Stimulated activated effector memory CD8-positive, alpha-beta T cell treated with anti-CD3 and anti-CD28 coated beads, Interleukin-12 subunit alpha, Interleukin-12 subunit beta, amount 100 ng/mL, for 72 hours (primary cell): ENCODE results near the gene GRID1.

Source experiments
- ATAC-seq: fragments of 150-1000 bp; cut with Tn5 transposase; 2 replicates; pipeline ENCODE4 v1.10.0; 2021
- DNase-seq, 2 donors: peaks; one replicate each; pipeline ENCODE4 v3.0.0; 2021 to 2022; ENCODE audit warnings: low spot score in 2 of 2
- H3K27ac Mint-ChIP-seq: one replicate; pipeline ENCODE4 v1.8.0; 2022; ENCODE audit warnings: mild to moderate bottlenecking, mixed read lengths
- H3K36me3 Mint-ChIP-seq: one replicate; pipeline ENCODE4 v1.8.0; 2022; ENCODE audit warnings: mild to moderate bottlenecking, mixed read lengths
- H3K4me1 Mint-ChIP-seq: one replicate; pipeline ENCODE4 v1.8.0; 2022; ENCODE audit warnings: mixed read lengths
- H3K4me3 Mint-ChIP-seq: one replicate; pipeline ENCODE4 v1.8.0; 2022; ENCODE audit warnings: mild to moderate bottlenecking, mixed read lengths
- H3K9me3 Mint-ChIP-seq: one replicate; pipeline ENCODE4 v1.8.0; 2022; ENCODE audit warnings: mixed read lengths

The GRID1 gene

DNA sequence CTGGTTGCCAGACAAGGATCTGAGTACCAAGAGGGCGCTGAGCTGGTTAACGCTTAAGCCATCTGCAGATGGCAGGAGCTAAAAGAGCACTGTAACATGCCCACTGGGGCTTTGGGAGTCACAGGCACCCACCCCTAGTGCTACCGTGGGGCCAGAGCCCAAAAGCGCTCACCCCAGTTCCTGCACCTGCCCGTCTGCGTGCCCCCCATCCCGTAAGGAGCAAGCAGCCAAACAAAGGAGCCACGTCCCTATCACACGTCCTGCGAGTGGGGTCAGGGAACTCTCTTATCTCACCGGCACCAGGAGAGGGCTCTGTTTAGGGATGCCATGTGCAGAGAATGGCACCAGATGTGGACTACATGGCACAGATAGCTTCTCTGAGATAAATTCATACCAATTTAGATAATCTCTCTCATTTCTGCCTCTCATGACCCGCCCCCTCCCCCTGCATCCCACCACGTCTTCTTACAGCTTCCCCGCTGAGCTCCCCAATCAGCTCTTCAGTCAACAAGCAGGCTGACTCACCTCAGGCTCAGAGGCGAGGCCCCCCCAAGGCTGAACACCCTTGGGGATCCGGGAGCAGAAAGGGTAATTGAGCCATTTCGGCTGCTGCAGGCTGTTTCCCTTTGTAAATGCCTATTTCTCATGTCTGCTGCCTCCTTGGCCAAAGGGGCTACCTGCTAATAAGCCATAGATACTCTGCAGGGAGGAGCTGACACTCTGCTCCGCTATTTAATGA lies 235.7 kb downstream of the GRID1 start:
- H3K27ac Mint-ChIP-seq: no peak overlapping the region
- H3K36me3 Mint-ChIP-seq: no peaks in the 10 kb centered on the region
- no peaks in the 10 kb centered on the region for H3K4me1 Mint-ChIP-seq
- no peaks in the 10 kb centered on the region for H3K9me3 Mint-ChIP-seq
- no peak for ATAC-seq
- no peak for DNase-seq
- H3K4me3 Mint-ChIP-seq: no peak overlapping the region

DNA sequence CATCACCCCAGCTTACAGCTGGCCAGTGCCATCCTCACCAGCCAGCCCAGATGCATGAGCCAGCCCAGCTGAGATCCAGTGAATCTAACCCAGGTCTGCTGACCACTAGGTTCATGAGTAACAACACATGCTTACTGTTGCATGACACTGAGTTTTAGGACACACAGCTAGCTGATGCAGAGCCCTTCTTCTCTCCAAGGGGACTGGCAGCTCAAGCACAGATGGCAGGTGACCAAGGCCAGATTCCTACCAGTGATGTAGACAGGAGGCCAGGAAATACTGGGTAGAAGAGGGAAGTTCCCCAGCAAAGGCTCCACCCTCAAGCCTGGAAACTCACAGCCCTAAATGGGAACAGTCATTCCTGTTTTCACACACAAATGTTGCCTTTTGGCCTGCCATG lies 236.6 kb downstream of the GRID1 start:
- Mint-ChIP-seq H3K4me1 (no peaks in the 10 kb centered on the region), H3K9me3 (no peaks in the 10 kb centered on the region), H3K36me3 (no peaks in the 10 kb centered on the region), H3K27ac (no peak overlapping the region), H3K4me3 (no peak overlapping the region)
- ATAC-seq (no peak), DNase-seq (no peak)

DNA sequence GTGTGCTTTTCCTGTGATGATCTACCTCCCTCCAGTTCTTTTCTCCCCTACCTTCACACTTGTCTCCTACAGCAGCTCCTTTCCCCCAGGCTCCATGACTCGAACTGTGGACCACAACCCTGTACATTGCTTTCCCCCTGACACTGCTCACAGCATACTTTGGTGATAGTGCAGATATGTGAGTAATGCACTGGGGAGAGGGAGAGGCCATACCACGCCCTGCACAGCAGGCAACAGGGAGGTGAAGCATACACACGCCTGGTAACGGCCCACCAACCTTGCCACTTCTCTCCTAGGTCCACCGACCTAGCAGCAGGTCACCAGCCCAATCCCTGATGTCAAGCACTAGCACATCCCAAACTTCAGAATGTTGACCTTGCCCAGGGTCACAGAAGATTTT lies 238.2 kb downstream of the GRID1 start:
- Mint-ChIP-seq H3K27ac (no peak overlapping the region), H3K4me1 (no peaks in the 10 kb centered on the region), H3K4me3 (no peak overlapping the region), H3K36me3 (no peaks in the 10 kb centered on the region), H3K9me3 (no peaks in the 10 kb centered on the region)
- ATAC-seq (no peak), DNase-seq (no peak)

DNA sequence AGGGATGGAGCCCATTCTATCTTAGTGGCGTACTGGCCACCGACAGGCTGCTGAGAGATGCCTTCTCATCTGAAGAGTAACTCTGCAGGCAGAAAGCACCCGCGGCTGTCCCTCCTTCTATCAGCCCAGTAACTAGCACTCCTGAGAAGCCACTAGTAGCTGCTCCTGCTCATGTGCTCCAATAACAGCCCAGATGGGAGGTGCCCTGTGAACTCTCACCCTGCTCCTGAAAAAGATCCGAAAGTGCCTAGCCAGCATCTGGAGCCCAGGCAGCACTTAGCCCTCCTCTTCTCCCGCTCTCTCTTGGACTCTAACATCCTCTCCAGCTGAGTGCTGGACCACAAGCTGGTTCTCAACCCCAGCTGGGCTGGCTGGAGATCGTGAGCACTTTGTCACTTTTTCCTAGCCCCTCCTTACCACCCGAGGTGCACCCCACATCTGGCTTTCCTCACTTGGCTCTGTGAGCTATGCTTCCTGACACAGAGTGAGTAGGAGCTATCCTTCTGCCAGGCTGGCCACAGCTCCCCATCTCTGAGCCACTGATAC lies 239.2 kb downstream of the GRID1 start:
- no peak for ATAC-seq
- Mint-ChIP-seq H3K36me3 (no peaks in the 10 kb centered on the region), H3K4me3 (no peak overlapping the region), H3K4me1 (no peaks in the 10 kb centered on the region), H3K27ac (no peak overlapping the region), H3K9me3 (no peaks in the 10 kb centered on the region)
- DNase-seq: no peak

DNA sequence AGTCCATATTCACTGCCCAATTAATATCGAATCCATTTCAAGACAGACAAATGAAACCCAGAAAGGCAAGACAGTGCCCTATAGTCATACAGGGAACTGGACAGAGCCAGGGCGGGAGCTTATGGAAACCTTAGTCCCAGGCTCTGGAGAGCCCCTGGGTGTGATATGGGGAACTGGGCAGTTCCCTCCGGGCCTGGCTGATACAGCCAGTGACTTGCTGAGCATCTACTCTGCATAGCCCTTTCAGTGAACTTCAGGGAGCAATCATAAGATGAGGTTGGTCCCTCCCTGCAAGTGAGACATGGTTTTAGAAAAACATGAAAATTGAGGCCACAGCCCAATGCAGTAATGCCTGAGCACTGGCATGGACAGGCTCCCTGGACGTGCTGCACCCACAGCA lies 241.9 kb downstream of the GRID1 start:
- ATAC-seq: no peak
- DNase-seq: no peak
- no peak overlapping the region for H3K4me3 Mint-ChIP-seq
- no peaks in the 10 kb centered on the region for H3K36me3 Mint-ChIP-seq
- no peak overlapping the region for H3K27ac Mint-ChIP-seq
- no peaks in the 10 kb centered on the region for H3K4me1 Mint-ChIP-seq
- H3K9me3 Mint-ChIP-seq: no peaks in the 10 kb centered on the region

DNA sequence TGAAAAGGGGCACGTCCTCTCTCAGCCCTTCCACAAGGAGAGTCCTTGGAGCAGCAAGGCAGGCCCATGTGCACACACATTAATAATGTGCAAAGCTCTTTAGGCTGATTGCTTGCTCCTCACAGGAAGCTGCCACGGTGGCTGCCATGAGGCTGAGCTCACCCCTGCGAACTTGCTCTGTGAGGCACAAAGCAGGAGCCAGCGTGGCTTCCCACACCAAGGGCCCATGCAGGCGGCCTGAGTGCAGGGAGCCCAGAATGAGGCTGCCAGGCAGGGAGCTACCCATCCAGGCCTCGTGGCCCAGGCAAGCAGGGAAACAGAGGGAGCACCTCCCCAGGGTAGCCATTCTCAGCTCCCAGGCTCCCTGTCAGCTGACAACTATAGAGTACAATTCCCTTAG lies 242.9 kb downstream of the GRID1 start:
- Mint-ChIP-seq H3K4me1 (no peaks in the 10 kb centered on the region), H3K9me3 (no peaks in the 10 kb centered on the region), H3K36me3 (no peaks in the 10 kb centered on the region), H3K27ac (no peak overlapping the region), H3K4me3 (no peak overlapping the region)
- no peak for ATAC-seq
- DNase-seq: no peak

DNA sequence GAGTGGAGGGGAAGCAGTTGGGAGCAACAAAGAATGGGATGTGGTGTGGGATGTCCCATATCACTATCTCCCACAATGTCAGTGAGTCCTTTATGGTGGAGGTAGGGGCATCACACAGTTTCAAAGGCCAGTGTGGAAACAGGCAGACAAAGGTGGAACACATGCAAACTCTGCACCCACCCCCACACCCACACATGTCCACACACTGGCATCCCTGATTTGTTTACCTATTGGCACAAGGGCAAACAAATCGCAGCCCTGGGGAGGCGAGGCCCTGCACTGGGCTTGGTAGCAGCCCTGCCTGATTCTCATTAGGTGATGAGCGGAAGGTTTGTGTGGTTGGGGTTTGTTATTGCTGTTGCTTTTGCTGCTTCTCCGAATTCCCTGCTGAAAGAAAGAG lies 243.3 kb downstream of the GRID1 start:
- H3K4me1 Mint-ChIP-seq: no peaks in the 10 kb centered on the region
- DNase-seq (no peak), ATAC-seq (no peak)
- H3K4me3 Mint-ChIP-seq: no peak overlapping the region
- no peaks in the 10 kb centered on the region for H3K9me3 Mint-ChIP-seq
- no peak overlapping the region for H3K27ac Mint-ChIP-seq
- H3K36me3 Mint-ChIP-seq: no peaks in the 10 kb centered on the region

DNA sequence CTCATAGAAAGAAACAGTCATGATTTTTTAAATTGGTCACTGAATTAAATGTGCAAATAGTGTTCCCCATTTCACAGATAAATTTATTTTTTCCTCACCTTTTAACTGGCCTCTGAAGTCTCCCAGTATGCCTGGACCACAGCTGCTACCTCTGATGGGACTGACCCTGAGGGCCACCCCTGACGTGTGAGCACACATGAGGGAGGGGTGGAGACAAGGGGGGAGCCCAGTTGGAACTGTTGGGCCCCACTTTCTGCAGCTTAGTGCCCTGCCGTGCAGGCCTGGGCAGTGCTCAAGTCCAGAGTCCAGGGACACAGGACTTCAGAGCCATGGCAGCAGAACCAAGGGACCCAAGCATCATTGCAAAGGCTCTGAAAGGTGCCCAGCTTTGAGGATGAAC lies 243.9 kb downstream of the GRID1 start:
- no peaks in the 10 kb centered on the region for H3K9me3 Mint-ChIP-seq

DNA sequence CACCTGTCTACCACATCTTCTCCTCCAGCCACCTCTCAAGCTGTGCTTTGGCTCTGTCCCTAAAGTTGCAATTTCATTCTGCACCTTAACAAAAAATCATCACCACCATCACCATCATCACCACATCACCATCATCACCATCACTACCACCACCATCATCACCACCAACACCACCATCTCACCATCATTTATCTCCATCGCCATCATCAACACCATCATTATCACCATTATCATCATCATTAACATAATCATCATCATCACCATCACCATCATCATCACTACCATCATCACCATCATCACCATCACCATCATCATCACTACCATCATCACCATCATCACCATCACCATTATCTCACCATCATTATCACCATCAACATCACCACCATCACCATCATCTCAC lies 245.4 kb downstream of the GRID1 start:
- Mint-ChIP-seq H3K27ac (no peak overlapping the region), H3K4me1 (no peaks in the 10 kb centered on the region), H3K9me3 (no peaks in the 10 kb centered on the region), H3K36me3 (no peaks in the 10 kb centered on the region), H3K4me3 (no peak overlapping the region)
- no peak for DNase-seq
- no peak for ATAC-seq

More for the DNA sequence above, 243.9 kb downstream of the GRID1 start:
- Mint-ChIP-seq H3K4me3 (no peak overlapping the region), H3K27ac (no peak overlapping the region), H3K36me3 (no peaks in the 10 kb centered on the region), H3K4me1 (no peaks in the 10 kb centered on the region)
- ATAC-seq (no peak), DNase-seq (no peak)

DNA sequence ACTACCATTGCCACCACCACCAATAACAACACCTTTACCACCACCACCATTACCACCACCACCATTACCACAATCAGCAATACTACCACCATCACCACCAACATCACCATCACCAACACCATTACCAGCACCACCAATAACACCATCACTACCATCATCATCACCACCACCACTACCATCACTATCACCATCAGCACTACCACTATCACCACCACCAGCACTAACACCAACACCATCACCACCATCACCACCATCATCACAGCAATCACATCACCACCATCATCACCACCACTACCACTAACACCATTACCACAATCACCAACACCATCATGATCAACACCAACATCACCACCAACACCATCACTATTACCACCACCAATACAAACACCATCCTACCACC lies 249.5 kb downstream of the GRID1 start:
- Mint-ChIP-seq H3K9me3 (no peaks in the 10 kb centered on the region), H3K4me3 (no peak overlapping the region), H3K27ac (no peak overlapping the region), H3K36me3 (no peaks in the 10 kb centered on the region), H3K4me1 (no peaks in the 10 kb centered on the region)
- ATAC-seq (no peak), DNase-seq (no peak)

DNA sequence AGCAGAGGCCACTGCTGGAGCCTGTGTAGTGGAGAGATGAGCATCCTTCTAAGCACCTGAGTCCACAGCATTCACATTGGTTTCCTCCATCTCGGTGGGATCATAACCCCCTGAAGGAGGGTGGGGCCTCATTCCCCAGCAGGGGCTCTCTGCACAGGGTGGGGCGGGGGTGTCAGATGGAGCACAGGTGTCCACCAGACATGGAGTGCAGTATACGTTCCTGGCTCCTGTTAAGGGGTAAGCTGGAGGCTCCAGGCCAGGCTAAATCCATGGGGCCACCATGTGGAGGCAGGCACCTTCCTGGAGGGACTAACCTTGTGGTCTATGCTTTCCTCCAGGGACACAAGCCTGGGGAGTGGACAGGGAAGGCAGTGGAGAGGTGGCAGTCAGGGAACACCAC lies 252.6 kb downstream of the GRID1 start:
- ATAC-seq (no peak), DNase-seq (no peak)
- Mint-ChIP-seq H3K4me3 (no peak overlapping the region), H3K36me3 (no peaks in the 10 kb centered on the region), H3K9me3 (no peaks in the 10 kb centered on the region), H3K4me1 (no peaks in the 10 kb centered on the region), H3K27ac (no peak overlapping the region)

DNA sequence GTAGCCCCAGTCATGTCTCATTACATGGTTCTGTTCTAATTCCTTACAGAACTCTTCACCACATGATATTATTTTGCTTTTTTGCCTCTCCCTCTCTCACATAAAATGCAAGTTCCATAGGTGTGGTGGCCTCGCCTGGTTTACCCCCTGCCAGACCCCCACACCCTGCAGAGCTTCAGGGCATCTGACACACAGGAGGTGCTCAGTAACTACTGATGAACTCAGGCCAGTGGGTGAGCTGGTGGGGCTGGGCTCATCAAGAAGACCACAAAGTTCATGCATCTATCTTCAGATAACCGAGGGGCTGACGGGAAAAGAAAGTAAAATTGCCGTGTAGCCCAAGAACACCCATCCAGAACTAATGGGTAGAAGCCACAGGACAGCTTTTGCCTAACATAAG lies 253.1 kb downstream of the GRID1 start:
- no peak for ATAC-seq
- H3K27ac Mint-ChIP-seq: no peak overlapping the region
- H3K4me3 Mint-ChIP-seq: no peak overlapping the region
- no peaks in the 10 kb centered on the region for H3K4me1 Mint-ChIP-seq
- no peaks in the 10 kb centered on the region for H3K9me3 Mint-ChIP-seq
- DNase-seq: no peak
- no peaks in the 10 kb centered on the region for H3K36me3 Mint-ChIP-seq

DNA sequence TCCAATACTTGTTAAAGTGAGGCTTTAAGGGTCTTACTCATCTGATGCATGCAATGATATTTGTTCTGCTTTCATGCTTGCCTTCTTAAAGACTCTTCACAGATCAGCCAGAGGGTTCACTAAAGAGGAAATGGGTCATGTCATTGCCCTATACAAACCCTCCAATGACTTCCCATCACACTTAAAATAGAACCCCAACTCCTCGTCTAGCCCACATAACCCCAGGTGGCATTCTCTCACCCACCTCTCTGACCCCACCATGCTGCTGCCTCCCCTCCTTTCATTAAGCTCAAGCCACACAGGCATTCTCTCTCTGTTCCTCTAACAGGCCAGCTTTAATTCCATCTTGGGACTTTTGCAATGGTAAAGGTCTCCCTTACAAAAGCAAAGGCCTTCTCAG lies 253.6 kb downstream of the GRID1 start:
- DNase-seq: no peak
- H3K4me1 Mint-ChIP-seq: no peaks in the 10 kb centered on the region
- H3K9me3 Mint-ChIP-seq: no peaks in the 10 kb centered on the region
- H3K27ac Mint-ChIP-seq: no peak overlapping the region
- H3K36me3 Mint-ChIP-seq: no peaks in the 10 kb centered on the region
- H3K4me3 Mint-ChIP-seq: no peak overlapping the region
- ATAC-seq: no peak

DNA sequence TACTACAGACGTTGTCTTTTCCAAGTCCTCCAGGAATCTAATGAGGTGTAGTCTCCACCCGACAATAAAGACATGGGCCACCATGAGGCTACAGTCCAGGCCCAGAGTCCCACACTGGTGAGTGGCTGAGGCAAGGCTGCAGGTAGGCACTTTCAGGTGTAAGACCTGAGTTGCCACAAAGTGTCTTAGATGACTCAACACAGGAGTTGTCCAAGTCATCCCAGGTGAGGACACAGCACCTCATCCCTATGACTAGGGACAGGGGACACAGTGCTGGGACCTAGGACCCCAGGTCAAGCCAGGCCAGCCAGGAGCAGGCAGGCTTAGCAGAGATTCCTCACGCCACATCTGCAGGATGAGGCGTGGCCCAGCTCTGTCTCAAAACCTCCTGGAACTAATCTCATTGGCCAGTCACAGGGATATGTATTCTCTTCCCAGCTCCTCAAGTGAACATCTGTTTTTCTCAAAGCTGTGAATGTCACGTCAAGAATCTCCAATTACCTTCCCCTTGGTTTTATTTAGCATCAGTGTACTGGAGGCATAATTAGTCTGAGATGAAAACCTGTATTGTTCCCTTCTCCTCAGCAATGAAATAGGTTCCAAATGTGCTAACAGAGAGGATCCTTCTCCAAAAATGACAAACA lies 254.6 kb downstream of the GRID1 start:
- Mint-ChIP-seq H3K4me1 (no peaks in the 10 kb centered on the region), H3K9me3 (no peaks in the 10 kb centered on the region), H3K4me3 (no peak overlapping the region), H3K36me3 (no peaks in the 10 kb centered on the region), H3K27ac (no peak overlapping the region)
- ATAC-seq (no peak), DNase-seq (no peak)

DNA sequence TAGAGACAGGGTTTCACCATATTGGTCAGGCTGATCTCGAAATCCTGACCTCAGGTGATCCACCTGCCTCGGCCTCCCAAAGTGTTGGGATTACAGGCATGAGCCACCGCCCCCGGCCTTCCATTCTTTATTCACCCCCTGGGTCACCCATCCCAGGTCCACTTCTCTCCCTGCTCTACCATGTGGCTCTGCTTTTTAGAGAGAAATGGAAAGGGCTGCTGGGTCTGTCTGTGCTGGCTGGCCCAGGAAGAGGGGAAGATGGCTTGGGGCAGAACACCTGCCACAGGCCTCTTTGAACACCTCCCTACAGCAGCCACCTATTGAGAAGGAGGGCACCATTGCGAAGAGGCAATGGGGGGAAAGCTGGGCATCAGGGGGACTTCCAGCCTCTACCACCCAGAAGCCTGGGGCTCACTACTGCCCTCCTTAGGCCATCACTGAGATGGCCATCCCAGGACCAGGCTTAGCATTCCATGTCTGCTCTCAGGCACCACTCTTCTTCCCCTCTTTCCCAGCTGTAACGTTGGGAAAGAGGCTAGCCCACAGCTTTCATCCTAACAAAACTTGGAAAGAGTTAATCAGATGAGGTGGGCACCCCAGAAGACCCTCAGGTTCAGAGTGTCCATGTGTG lies 256.3 kb downstream of the GRID1 start:
- ATAC-seq (no peak), DNase-seq (no peak)
- H3K4me3 Mint-ChIP-seq: no peak overlapping the region
- H3K4me1 Mint-ChIP-seq: no peaks in the 10 kb centered on the region
- H3K27ac Mint-ChIP-seq: no peak overlapping the region
- H3K36me3 Mint-ChIP-seq: no peaks in the 10 kb centered on the region
- no peaks in the 10 kb centered on the region for H3K9me3 Mint-ChIP-seq

DNA sequence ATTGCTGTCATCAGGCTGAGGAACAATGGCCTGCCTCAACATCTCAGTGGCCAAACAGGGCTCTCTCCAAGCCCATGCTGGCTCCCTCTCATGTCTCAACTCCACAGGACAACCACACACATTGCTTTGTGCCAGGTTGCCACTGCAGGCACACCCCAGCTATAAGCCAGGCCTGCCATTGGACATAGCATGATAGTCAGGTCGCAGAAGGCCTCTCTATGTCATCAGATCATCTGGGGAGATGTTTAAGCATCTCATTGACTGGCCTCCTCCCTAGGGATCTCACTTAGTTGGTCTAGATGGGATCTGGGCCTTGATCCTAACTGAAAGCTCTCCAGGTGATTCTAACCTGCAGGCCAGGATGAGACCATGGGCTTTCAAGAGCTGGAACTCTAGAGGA lies 257.2 kb downstream of the GRID1 start:
- Mint-ChIP-seq H3K4me3 (no peak overlapping the region), H3K9me3 (no peaks in the 10 kb centered on the region), H3K36me3 (no peaks in the 10 kb centered on the region), H3K27ac (no peak overlapping the region), H3K4me1 (no peaks in the 10 kb centered on the region)
- ATAC-seq (no peak), DNase-seq (no peak)
